Measurements from ENCODE around the gene MARVELD1.
A peak's percentile ranks its signal among the peaks of the same experiment; 100 is the strongest.
"Not testable (repeated sequence)": the region's sequence is repeated elsewhere in the genome, so short reads cannot be mapped to it uniquely, and the experiment has no call there.

The MARVELD1 gene

DNA sequence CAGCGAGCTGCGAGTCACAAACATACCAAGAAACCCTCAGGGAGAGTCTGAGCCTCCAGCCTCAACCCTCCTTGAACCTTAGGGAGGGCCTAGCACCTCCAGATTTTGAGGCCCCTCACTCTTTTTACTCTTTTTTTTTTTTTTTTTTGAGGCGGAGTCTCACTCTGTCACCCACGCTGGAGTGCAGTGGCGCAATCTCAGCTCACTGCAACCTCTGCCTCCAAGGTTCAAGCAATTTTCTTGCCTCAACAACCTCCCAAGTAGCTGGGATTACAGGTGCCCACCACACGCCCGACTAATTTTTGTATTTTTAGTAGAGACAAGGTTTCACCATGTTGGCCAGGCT, 29.2 kb upstream of the MARVELD1 start:
- not testable (repeated sequence) for H3K4me3 ChIP-seq (ENCODE audit: low read length); H3K4me1 ChIP-seq (ENCODE audit: control insufficient read depth, low read depth, low read length); H3K9ac ChIP-seq (ENCODE audit: low read length); H3K9me3 ChIP-seq (ENCODE audit: control insufficient read depth, low read depth, low read length); H3K27ac ChIP-seq (ENCODE audit: low read length); H3K36me3 ChIP-seq (ENCODE audit: control insufficient read depth, low read depth, low read length)
- peaks cover 11% of the 10 kb centered on the region for H3K27me3 ChIP-seq (ENCODE audit: control insufficient read depth, insufficient read depth, low read length)

DNA sequence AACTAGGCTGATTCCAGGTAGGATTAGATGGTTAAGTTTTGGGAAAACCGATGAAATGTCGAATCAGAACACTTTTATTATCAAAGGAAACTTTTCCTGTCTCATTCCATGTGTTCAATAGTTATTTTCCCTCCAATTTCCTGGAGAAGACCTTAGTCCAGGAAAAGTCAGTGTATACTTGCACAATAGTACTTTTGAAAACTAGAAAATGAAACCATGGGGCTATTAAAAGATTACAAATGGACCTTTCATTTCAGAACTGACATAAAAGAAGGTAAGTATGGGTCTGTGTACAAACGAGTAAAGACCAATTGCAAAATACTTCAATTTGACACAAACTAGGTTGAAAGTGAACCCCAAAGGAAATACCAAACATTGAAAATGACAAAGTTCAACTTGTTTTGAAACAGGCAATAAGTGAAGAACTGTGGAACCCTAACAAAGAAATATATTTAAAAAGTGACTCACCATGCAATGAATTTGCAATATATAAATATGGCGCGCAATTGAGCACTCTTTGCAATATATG, 28.6 kb upstream of the MARVELD1 start:
- no peaks in the 10 kb centered on the region for H3K9me3 ChIP-seq (ENCODE audit: control insufficient read depth, low read depth, low read length)
- no peak overlapping the region for H3K4me3 ChIP-seq (ENCODE audit: low read length)
- peaks cover 11% of the 10 kb centered on the region for H3K27me3 ChIP-seq (ENCODE audit: control insufficient read depth, insufficient read depth, low read length)
- H3K9ac ChIP-seq (ENCODE audit: low read length) = no peak overlapping the region
- peaks cover 9% of the 10 kb centered on the region for H3K4me1 ChIP-seq (ENCODE audit: control insufficient read depth, low read depth, low read length)
- no peak overlapping the region for H3K27ac ChIP-seq (ENCODE audit: low read length)
- no peaks in the 10 kb centered on the region for H3K36me3 ChIP-seq (ENCODE audit: control insufficient read depth, low read depth, low read length)

DNA sequence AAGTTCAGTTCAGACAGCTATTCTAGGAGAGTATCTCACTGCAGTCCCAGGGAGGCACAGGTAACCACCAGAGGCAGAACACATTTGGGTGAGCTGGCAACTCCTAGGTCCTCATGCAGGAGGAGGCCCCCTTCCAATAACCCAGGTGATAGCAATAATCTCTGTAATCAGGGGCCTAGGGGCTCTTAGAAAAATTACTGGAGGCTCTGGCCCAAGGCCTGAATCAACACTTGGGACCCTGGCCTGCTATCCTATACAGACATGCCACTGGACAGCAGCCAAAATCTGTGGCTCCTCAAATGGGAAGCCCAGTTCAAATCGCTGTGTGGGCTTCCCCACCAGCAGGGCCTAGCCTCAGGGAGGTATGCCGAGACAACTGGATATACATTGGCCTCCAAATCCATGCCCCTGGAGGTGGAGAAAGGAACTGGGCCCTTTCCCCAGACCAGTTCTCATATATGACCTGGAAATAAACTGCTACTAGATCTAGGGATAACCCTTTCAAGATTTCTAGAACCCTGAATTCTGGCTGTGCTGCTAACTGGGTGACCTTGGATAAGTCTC, 28.1 kb upstream of the MARVELD1 start:
- H3K36me3 ChIP-seq (ENCODE audit: control insufficient read depth, low read depth, low read length) = no peaks in the 10 kb centered on the region
- H3K27ac ChIP-seq (ENCODE audit: low read length) = no peak overlapping the region
- H3K4me3 ChIP-seq (ENCODE audit: low read length) = no peak overlapping the region
- H3K9me3 ChIP-seq (ENCODE audit: control insufficient read depth, low read depth, low read length) = no peaks in the 10 kb centered on the region
- H3K4me1 ChIP-seq (ENCODE audit: control insufficient read depth, low read depth, low read length) = peaks cover 9% of the 10 kb centered on the region
- H3K9ac ChIP-seq (ENCODE audit: low read length) = no peak overlapping the region
- peaks cover 11% of the 10 kb centered on the region for H3K27me3 ChIP-seq (ENCODE audit: control insufficient read depth, insufficient read depth, low read length)

- H3K27me3 ChIP-seq (ENCODE audit: control insufficient read depth, insufficient read depth, low read length) = peaks cover 11% of the 10 kb centered on the region
- no peak overlapping the region for H3K27ac ChIP-seq (ENCODE audit: low read length)
- H3K9me3 ChIP-seq (ENCODE audit: control insufficient read depth, low read depth, low read length) = no peaks in the 10 kb centered on the region
- H3K4me1 ChIP-seq (ENCODE audit: control insufficient read depth, low read depth, low read length) = peaks cover 9% of the 10 kb centered on the region
- peak overlapping the region; percentile 69 for H3K9ac ChIP-seq (ENCODE audit: low read length)
- peak overlapping the region; percentile 80 for H3K4me3 ChIP-seq (ENCODE audit: low read length)
- H3K36me3 ChIP-seq (ENCODE audit: control insufficient read depth, low read depth, low read length) = no peaks in the 10 kb centered on the region
Observed at GRCh38 chr10:97686301-97686961, 27.1 kb upstream of the MARVELD1 start.

GRCh38 chr10:97686962-97687784, 26.4 kb upstream of the MARVELD1 start, which contains the start of gene AVPI1:
TSS of gene AVPI1 (minus strand) at chr10:97687241. CDS start at chr10:97679905, 7,336 bp downstream.
- peak within 1 kb of the TSS; percentile 60 for H3K27ac ChIP-seq (ENCODE audit: low read length)
- peak within 1 kb of the TSS; percentile 69 for H3K9ac ChIP-seq (ENCODE audit: low read length)
- H3K9me3 ChIP-seq (ENCODE audit: control insufficient read depth, low read depth, low read length) = no peaks in the 10 kb centered on the region
- H3K4me1 ChIP-seq (ENCODE audit: control insufficient read depth, low read depth, low read length) = peaks cover 9% of the 10 kb centered on the region
- peaks cover 11% of the 10 kb centered on the region for H3K27me3 ChIP-seq (ENCODE audit: control insufficient read depth, insufficient read depth, low read length)
- no peaks in the 10 kb centered on the region for H3K36me3 ChIP-seq (ENCODE audit: control insufficient read depth, low read depth, low read length)
- peak within 1 kb of the TSS; percentile 80 for H3K4me3 ChIP-seq (ENCODE audit: low read length)

GRCh38 chr10:97687785-97688781, 25.4 kb upstream of the MARVELD1 start:
- H3K36me3 ChIP-seq (ENCODE audit: control insufficient read depth, low read depth, low read length) = no peaks in the 10 kb centered on the region
- H3K9ac ChIP-seq (ENCODE audit: low read length) = peak overlapping the region; percentile 65
- peak overlapping the region; percentile 62 for H3K4me3 ChIP-seq (ENCODE audit: low read length)
- peak overlapping the region; percentile 60 for H3K27ac ChIP-seq (ENCODE audit: low read length)
- H3K4me1 ChIP-seq (ENCODE audit: control insufficient read depth, low read depth, low read length) = peaks cover 9% of the 10 kb centered on the region
- H3K27me3 ChIP-seq (ENCODE audit: control insufficient read depth, insufficient read depth, low read length) = peaks cover 11% of the 10 kb centered on the region
- no peaks in the 10 kb centered on the region for H3K9me3 ChIP-seq (ENCODE audit: control insufficient read depth, low read depth, low read length)

DNA sequence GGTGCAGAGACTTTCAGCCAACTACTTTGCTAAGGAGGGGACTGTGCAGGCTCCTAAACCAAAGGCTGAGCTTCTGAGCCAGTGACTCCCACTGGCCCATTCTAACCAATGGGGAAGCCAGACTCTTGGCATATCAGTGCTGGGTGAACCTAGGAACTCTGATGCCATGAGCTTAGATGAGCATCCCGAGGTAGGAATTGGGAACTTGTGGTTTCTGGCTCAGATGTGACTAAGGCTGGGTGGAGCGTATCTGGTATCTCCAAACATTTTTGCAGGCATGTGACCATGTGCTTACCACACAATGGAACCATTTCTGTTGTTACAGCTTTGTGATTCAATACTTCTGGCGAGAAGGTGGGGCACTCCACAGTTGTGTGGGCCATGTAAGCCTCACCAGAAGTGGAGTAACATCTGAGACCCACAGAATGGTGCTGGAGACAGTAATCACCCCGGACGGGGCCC, 23.9 kb upstream of the MARVELD1 start:
- H3K9ac ChIP-seq (ENCODE audit: low read length) = no peak overlapping the region
- H3K9me3 ChIP-seq (ENCODE audit: control insufficient read depth, low read depth, low read length) = no peaks in the 10 kb centered on the region
- H3K4me3 ChIP-seq (ENCODE audit: low read length) = no peak overlapping the region
- H3K27me3 ChIP-seq (ENCODE audit: control insufficient read depth, insufficient read depth, low read length) = peaks cover 11% of the 10 kb centered on the region
- no peaks in the 10 kb centered on the region for H3K36me3 ChIP-seq (ENCODE audit: control insufficient read depth, low read depth, low read length)
- H3K4me1 ChIP-seq (ENCODE audit: control insufficient read depth, low read depth, low read length) = peaks cover 9% of the 10 kb centered on the region
- no peak overlapping the region for H3K27ac ChIP-seq (ENCODE audit: low read length)

- Histone ChIP-seq H3K27me3 (ENCODE audit: control insufficient read depth, insufficient read depth, low read length) (peaks cover 11% of the 10 kb centered on the region), H3K9ac (ENCODE audit: low read length) (no peak overlapping the region), H3K4me1 (ENCODE audit: control insufficient read depth, low read depth, low read length) (peaks cover 9% of the 10 kb centered on the region), H3K36me3 (ENCODE audit: control insufficient read depth, low read depth, low read length) (no peaks in the 10 kb centered on the region), H3K27ac (ENCODE audit: low read length) (no peak overlapping the region), H3K4me3 (ENCODE audit: low read length) (no peak overlapping the region), H3K9me3 (ENCODE audit: control insufficient read depth, low read depth, low read length) (no peaks in the 10 kb centered on the region)
Observed at GRCh38 chr10:97690133-97690532, 23.4 kb upstream of the MARVELD1 start.

DNA sequence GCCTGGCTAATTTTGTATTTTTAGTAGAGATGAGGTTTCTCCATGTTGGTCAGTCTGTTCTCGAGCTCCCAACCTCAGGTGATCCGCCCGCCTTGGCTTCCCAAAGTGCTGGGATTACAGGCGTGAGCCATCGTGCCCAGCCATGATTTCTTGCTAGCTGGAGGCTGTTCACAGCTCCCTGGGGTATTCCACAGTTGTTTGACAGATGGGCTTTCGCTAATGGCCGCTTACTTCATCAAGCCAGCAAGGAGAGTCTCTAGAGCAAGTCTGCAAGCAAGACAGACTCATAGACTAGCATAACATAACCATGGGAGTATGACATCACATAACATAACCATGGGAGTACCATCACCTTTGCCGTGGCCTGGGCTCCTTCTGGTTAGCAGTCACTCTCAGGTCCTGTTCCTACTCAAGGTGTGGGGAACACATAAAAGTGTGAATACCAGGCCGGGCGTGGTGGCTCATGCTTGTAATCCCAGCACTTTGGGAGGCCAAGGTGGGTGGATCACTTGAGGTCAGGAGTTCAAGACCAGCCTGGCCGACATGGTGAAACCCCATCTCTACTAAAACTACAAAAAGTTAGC, 15.4 kb upstream of the MARVELD1 start:
- not testable (repeated sequence) for H3K9ac ChIP-seq (ENCODE audit: low read length); H3K4me3 ChIP-seq (ENCODE audit: low read length); H3K36me3 ChIP-seq (ENCODE audit: control insufficient read depth, low read depth, low read length); H3K4me1 ChIP-seq (ENCODE audit: control insufficient read depth, low read depth, low read length); H3K27ac ChIP-seq (ENCODE audit: low read length); H3K27me3 ChIP-seq (ENCODE audit: control insufficient read depth, insufficient read depth, low read length); H3K9me3 ChIP-seq (ENCODE audit: control insufficient read depth, low read depth, low read length)

GRCh38 chr10:97701438-97702069, 12.0 kb upstream of the MARVELD1 start:
- Histone ChIP-seq H3K36me3 (ENCODE audit: control insufficient read depth, low read depth, low read length) (no peaks in the 10 kb centered on the region), H3K27me3 (ENCODE audit: control insufficient read depth, insufficient read depth, low read length) (no peaks in the 10 kb centered on the region), H3K4me3 (ENCODE audit: low read length) (no peak overlapping the region), H3K9ac (ENCODE audit: low read length) (no peak overlapping the region), H3K27ac (ENCODE audit: low read length) (no peak overlapping the region), H3K4me1 (ENCODE audit: control insufficient read depth, low read depth, low read length) (peaks cover 4% of the 10 kb centered on the region), H3K9me3 (ENCODE audit: control insufficient read depth, low read depth, low read length) (no peaks in the 10 kb centered on the region)

All from iPS-18a (cell line).